Body of pancreas (tissue), 4 donors: ENCODE data around the gene TMEM130.

Source experiments
- CTCF ChIP-seq, 7 experiments: fragments of 450-650 bp in 4 of 7; fragments of 200-600 bp in 3 of 7; sonication (generic) in 3 of 7; IDR thresholded peaks; one replicate each; pipeline ENCODE4 v1.5.1; 2016 to 2019; ENCODE audit warnings: antibody characterized with exemption in 7 of 7
- POLR2A ChIP-seq, 3 donors: fragments of 450-650 bp; IDR thresholded peaks; one replicate each; pipeline ENCODE4 v1.6.1; 2016; ENCODE audit warnings: antibody characterized with exemption in 3 of 3, mild to moderate bottlenecking in 2 of 3

GRCh38 chr7:98807068-98808048 lies 62.5 kb downstream of the TMEM130 start:
- TF ChIP-seq CTCF (IDR thresholded peaks at IDR 0.05) (no peak), POLR2A (IDR thresholded peaks at IDR 0.05) (no peak)
